Calu3 (cell line): ENCODE measurements around the gene ZBTB8OS. TPM values are rescaled to one million over a fixed set of nuclear protein-coding genes. Genes with fewer than 3 reads are reported as not detected.

Experiments used
- BruUV-seq: library from RNA; stranded (reverse); fragments of 400-500 nt; replicated peaks from 2 replicates; lab custom pipeline; 2021; lab: Mats Ljungman, UMichigan
- CTCF ChIA-PET: fragments of 300-600 bp; sonication (Branson Sonifier 250); formaldehyde crosslinking; loops from one replicate; lab custom pipeline; 2022; ENCODE audit warnings: antibody characterized with exemption; lab: Charles Lee
- DNase-seq: peaks from one replicate; pipeline ENCODE4 v3.0.0; 2022
- H3K27ac Mint-ChIP-seq: one replicate; pipeline ENCODE4 v1.8.0; 2022; ENCODE audit warnings: mixed read lengths; ENCODE audit not compliant: unreplicated experiment
- H3K27me3 Mint-ChIP-seq: one replicate; pipeline ENCODE4 v1.8.0; 2022; ENCODE audit warnings: mixed read lengths; ENCODE audit not compliant: unreplicated experiment
- H3K36me3 Mint-ChIP-seq: one replicate; pipeline ENCODE4 v1.8.0; 2022; ENCODE audit warnings: mild to moderate bottlenecking, moderate library complexity, mixed read lengths; ENCODE audit not compliant: insufficient read depth, unreplicated experiment
- H3K4me1 Mint-ChIP-seq: one replicate; pipeline ENCODE4 v1.8.0; 2022; ENCODE audit warnings: mild to moderate bottlenecking, low read depth, mixed read lengths; ENCODE audit not compliant: unreplicated experiment
- H3K4me3 Mint-ChIP-seq: one replicate; pipeline ENCODE4 v1.8.0; 2022; ENCODE audit warnings: mild to moderate bottlenecking, low read depth, moderate library complexity, mixed read lengths; ENCODE audit not compliant: unreplicated experiment
- H3K9me3 Mint-ChIP-seq: one replicate; pipeline ENCODE4 v1.8.0; 2022; ENCODE audit warnings: low read depth, mixed read lengths; ENCODE audit not compliant: unreplicated experiment
- CTCF ChIP-seq: fragments of 200-600 bp; IDR thresholded peaks from one replicate; pipeline ENCODE4 v1.8.0; 2022; ENCODE audit warnings: antibody characterized with exemption; ENCODE audit not compliant: unreplicated experiment
- intact Hi-C: fragments of 100-400 bp; cut with micrococcal nuclease; formaldehyde crosslinking; loops from one replicate; pipeline ENCODE4 v1.10.0; 2022; ENCODE audit not compliant: unreplicated experiment
- total RNA-seq: library from RNA; stranded (reverse); gene quantifications from 2 replicates; pipeline ENCODE4 v1.2.3, GENCODE V29; 2022

ZBTB8OS gene
- total RNA-seq, 1 experiment from 2014 or later = 51.6 TPM

DNA sequence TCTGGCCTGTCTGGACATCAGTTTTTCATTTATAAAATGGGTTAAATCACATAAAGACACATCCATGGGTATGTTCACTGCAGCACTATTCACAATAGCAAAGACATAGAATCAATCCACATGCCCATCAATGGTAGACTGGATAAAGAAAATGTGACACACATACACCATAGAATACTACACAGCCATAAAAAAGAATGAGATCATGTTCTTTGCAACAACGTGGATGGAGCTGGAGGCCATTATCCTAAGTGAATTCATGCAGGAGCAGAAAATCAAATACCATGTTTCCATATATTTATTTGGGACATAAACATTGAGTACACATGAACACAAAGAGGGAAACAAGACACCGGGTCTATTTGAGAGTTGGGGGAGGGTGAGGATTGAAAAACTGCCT, 28.1 kb downstream of the ZBTB8OS start:
- no TSS peak for BruUV-seq
- H3K36me3 Mint-ChIP-seq = peaks cover 10% of the 10 kb centered on the region
- no peak for DNase-seq
- no peaks in the 10 kb centered on the region for H3K27me3 Mint-ChIP-seq
- H3K4me1 Mint-ChIP-seq = no peaks in the 10 kb centered on the region
- no peak for TF ChIP-seq CTCF
- H3K27ac Mint-ChIP-seq = no peak overlapping the region
- CTCF ChIA-PET = interaction anchor here (0.6 kb wide), 1 partner anchor 23 kb away, joined by 3 read pairs; no protein-coding TSS in a partner anchor
- H3K4me3 Mint-ChIP-seq = no peak overlapping the region
- intact Hi-C loops = no loop called here
- no peaks in the 10 kb centered on the region for H3K9me3 Mint-ChIP-seq

DNA sequence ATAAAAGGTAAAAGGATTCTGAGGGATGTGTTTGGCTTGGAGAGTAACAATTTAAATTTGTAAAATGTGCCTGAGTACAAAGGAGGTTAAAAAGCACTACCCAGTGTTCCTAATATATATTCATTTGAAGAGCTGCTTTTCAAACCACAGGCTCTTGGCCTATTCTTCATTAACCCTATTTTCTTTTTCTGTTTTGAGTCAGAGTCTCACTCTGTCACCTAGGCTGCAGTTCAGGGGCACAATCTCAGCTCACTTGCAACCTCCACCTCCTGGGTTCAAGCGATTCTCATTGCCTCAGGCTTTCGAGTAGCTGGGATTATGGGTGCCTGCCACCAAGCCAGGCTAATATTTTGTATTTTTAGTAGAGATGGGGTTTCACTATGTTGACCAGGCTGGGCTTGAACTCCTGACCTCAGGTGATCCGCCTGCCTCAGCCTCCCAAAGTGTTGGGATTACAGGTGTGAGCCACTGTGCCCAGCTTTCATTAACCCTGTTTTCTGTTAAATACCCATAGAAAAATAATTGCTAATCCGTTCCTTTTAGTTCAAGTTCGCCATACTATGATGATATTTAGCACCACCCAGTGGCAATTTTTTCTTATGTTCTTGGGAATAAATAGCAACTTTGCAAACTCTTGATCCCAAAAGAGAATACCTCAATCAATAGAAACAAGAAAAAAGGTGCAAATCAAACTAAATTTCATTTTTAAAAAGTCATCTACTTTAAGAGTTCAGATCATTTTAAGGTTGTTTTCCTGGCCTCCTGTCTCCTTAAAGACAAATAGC, 30.5 kb downstream of the ZBTB8OS start:
- CTCF ChIA-PET = interaction anchor here (1.1 to 2.2 kb wide), 2 partner anchors 99 to 172 kb away, joined by 3 to 9 read pairs; no protein-coding TSS in a partner anchor
- no peak for DNase-seq
- H3K27me3 Mint-ChIP-seq = no peaks in the 10 kb centered on the region
- no peak for TF ChIP-seq CTCF
- peaks cover 10% of the 10 kb centered on the region for H3K36me3 Mint-ChIP-seq
- no peak overlapping the region for H3K4me3 Mint-ChIP-seq
- no peaks in the 10 kb centered on the region for H3K4me1 Mint-ChIP-seq
- intact Hi-C loops = loop anchor here (2.0 to 10.0 kb wide), 2 partner anchors 95 to 171 kb away; no protein-coding TSS in a partner anchor
- H3K27ac Mint-ChIP-seq = no peak overlapping the region
- no TSS peak for BruUV-seq
- H3K9me3 Mint-ChIP-seq = no peaks in the 10 kb centered on the region

DNA sequence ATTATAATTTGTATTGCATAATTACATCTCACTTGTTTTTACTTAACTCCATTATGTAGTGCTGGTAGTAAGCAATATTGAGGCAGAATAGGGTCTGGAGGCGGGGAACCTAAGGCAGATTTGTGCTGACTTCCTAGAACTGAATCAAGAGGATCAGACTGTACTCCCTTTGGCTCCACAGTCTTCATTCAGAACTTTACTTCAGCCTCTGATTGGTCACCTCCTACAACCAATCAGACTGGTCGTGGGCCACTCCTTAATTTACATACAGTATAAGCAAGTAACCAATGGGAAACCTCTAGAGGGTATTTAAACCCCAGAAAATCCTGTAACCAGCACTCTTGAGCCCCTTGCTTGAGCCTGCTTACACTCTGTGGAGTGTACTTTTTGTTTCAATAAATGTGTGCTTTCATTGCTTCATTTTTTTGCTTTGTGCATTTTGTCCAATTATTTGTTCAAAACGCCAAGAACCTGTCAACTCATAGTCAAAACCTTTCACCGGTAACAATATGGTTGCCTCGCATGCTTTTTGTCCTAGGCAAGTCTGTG, 31.6 kb downstream of the ZBTB8OS start:
- H3K9me3 Mint-ChIP-seq = no peaks in the 10 kb centered on the region
- H3K4me3 Mint-ChIP-seq = no peak overlapping the region
- no peak for TF ChIP-seq CTCF
- no peaks in the 10 kb centered on the region for H3K27me3 Mint-ChIP-seq
- DNase-seq = no peak
- H3K36me3 Mint-ChIP-seq = peaks cover 6% of the 10 kb centered on the region
- intact Hi-C loops = loop anchor here (10.0 kb wide), 1 partner anchor 94 kb away; no protein-coding TSS in a partner anchor
- CTCF ChIA-PET = interaction anchor here (2.2 kb wide), 1 partner anchor 98 kb away, joined by 9 read pairs; no protein-coding TSS in a partner anchor
- no peak overlapping the region for H3K27ac Mint-ChIP-seq
- BruUV-seq = no TSS peak
- no peaks in the 10 kb centered on the region for H3K4me1 Mint-ChIP-seq

DNA sequence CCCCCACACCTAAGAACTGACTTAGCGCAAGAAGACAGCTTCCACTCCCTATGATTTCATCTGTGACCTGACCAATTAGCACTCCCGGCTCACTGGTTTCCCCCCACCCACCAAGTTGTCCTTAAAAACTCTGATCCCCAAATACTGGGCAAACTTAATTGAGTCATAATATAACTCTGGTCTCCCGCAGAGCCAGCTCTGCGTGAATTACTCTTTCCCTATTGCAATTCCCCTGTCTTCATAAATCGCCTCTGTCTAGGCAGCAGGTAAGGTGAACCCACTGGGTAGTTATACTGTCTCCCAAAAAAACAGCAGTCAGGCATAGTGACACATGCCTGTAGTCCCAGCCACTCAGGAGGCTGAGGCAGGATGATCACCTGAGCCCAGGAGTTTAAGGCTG, 36.9 kb downstream of the ZBTB8OS start:
- BruUV-seq = no TSS peak
- H3K27ac Mint-ChIP-seq = no peak overlapping the region

More for the DNA sequence above, 36.9 kb downstream of the ZBTB8OS start:
- H3K27me3 Mint-ChIP-seq = no peaks in the 10 kb centered on the region
- intact Hi-C loops = loop anchor here (10.0 kb wide), 1 partner anchor 89 kb away; no protein-coding TSS in a partner anchor
- no peak for TF ChIP-seq CTCF
- H3K4me3 Mint-ChIP-seq = peak overlapping the region; percentile 39
- CTCF ChIA-PET = interaction anchor here (0.5 kb wide), 1 partner anchor 211 kb away, joined by 3 read pairs; no protein-coding TSS in a partner anchor
- H3K9me3 Mint-ChIP-seq = no peaks in the 10 kb centered on the region
- H3K4me1 Mint-ChIP-seq = peaks cover 9% of the 10 kb centered on the region
- DNase-seq = no peak
- peaks cover 17% of the 10 kb centered on the region for H3K36me3 Mint-ChIP-seq
